HCT116 (cell line): Measurements from ENCODE around the gene LIMA1.

ENCODE experiments used
- CEBPB ChIP-seq: IDR thresholded peaks from 2 replicates; pipeline ENCODE4 v1.6.1; 2012; ENCODE audit warnings: low read depth
- EZH2 ChIP-seq: fragments of 200-600 bp; sonication (generic); IDR thresholded peaks from 2 replicates; pipeline ENCODE4 v1.6.1; 2017; ENCODE audit warnings: antibody characterized with exemption, mixed run types
- EZH2phosphoT487 ChIP-seq: fragments of 200-600 bp; IDR thresholded peaks from 2 replicates; pipeline ENCODE4 v1.6.1; 2018; ENCODE audit warnings: antibody characterized with exemption, borderline replicate concordance
- POLR2A ChIP-seq: IDR thresholded peaks from 2 replicates; pipeline ENCODE4 v1.7.0; 2011; ENCODE audit warnings: borderline replicate concordance; ENCODE audit not compliant: insufficient read depth, insufficient read length; ENCODE audit errors: extremely low read depth
- POLR2AphosphoS5 ChIP-seq: IDR thresholded peaks from 2 replicates; pipeline ENCODE4 v1.6.1; 2011; ENCODE audit warnings: mild to moderate bottlenecking, low read depth, low read length, moderate library complexity
- RAD21 ChIP-seq: IDR thresholded peaks from 2 replicates; pipeline ENCODE4 v1.6.1; 2012; ENCODE audit warnings: low read depth, mild to moderate bottlenecking
- TCF7L2 ChIP-seq: IDR thresholded peaks from 2 replicates; pipeline ENCODE4 v1.7.0; 2011; ENCODE audit warnings: borderline replicate concordance, inconsistent platforms; ENCODE audit not compliant: insufficient read depth, insufficient read length; ENCODE audit errors: extremely low read depth
- YY1 ChIP-seq: IDR thresholded peaks from 2 replicates; pipeline ENCODE4 v1.6.1; 2011; ENCODE audit warnings: low read length, low read depth, moderate library complexity, mild to moderate bottlenecking; ENCODE audit not compliant: insufficient replicate concordance; ENCODE audit errors: extremely low read depth
- TF ChIP-seq, protein P1 (sequence below), 3 experiments: fragments of 200-600 bp in 1 of 3; sonication (generic) in 1 of 3; IDR thresholded peaks in 2 of 3; conservative IDR thresholded peaks in 1 of 3; 2 replicates each; pipeline ENCODE4 v1.5.1; 2012 to 2017; ENCODE audit warnings: low read depth in 2 of 3, low read length in 2 of 3, antibody characterized with exemption in 1 of 3, borderline replicate concordance in 1 of 3, control low read depth in 1 of 3, mild to moderate bottlenecking in 1 of 3, mixed read lengths in 1 of 3, mixed run types in 1 of 3, moderate library complexity in 1 of 3; ENCODE audit not compliant: insufficient read depth in 1 of 3
- TF ChIP-seq, protein P2 (sequence below): IDR thresholded peaks from 2 replicates; pipeline ENCODE4 v1.6.1; 2012
- TF ChIP-seq, protein P3 (sequence below): IDR thresholded peaks from 2 replicates; pipeline ENCODE4 v1.6.1; 2011; ENCODE audit warnings: mild to moderate bottlenecking, low read length, moderate library complexity; ENCODE audit not compliant: insufficient replicate concordance; ENCODE audit errors: extremely low read depth
- TF ChIP-seq, protein P4 (sequence below): IDR thresholded peaks from 2 replicates; pipeline ENCODE4 v1.6.1; 2012; ENCODE audit warnings: low read depth

DNA sequence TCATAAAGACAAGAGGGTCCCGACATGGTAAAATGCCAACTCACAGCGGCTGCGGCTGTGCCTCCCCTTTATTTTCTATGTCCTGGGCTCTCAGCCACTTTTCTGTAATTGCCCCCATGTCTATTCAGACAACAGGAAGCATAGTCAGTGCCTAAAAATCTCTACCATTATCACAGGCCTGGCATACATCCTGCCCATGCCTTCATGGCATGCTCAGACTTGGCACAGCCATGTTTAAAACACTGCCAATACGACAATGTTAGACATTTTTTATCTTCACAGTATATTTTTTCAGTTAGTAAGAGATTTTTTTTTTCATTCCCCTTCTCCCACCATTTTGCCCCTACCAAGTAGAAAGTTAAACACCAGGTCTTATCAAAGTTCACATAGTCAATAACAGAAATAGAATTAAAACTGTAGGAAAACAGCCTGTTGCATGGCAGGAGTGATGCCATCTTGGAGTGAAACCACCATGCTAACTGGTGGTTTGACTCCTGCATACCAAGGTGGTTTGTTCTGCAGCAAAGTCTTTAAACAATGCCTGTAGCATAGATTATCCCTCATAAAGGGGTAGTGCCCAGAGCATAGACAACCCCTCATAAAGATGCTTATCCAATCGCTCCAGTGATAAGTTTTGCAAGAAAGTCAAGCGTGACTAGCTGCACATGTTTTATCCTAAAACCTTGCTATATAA lies 97.2 kb downstream of the LIMA1 start:
- TF ChIP-seq, protein P1, sequence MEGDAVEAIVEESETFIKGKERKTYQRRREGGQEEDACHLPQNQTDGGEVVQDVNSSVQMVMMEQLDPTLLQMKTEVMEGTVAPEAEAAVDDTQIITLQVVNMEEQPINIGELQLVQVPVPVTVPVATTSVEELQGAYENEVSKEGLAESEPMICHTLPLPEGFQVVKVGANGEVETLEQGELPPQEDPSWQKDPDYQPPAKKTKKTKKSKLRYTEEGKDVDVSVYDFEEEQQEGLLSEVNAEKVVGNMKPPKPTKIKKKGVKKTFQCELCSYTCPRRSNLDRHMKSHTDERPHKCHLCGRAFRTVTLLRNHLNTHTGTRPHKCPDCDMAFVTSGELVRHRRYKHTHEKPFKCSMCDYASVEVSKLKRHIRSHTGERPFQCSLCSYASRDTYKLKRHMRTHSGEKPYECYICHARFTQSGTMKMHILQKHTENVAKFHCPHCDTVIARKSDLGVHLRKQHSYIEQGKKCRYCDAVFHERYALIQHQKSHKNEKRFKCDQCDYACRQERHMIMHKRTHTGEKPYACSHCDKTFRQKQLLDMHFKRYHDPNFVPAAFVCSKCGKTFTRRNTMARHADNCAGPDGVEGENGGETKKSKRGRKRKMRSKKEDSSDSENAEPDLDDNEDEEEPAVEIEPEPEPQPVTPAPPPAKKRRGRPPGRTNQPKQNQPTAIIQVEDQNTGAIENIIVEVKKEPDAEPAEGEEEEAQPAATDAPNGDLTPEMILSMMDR (IDR thresholded peaks at IDR 0.05 in 2 of 3, conservative IDR thresholded peaks at IDR 0.05 in 1 of 3; ENCODE audit: borderline replicate concordance in 1 of 3, insufficient read depth in 1 of 3, low read depth in 2 of 3, low read length in 2 of 3) = no peak
- no peak for TF ChIP-seq TCF7L2
- TF ChIP-seq EZH2 = no peak
- no peak for TF ChIP-seq POLR2AphosphoS5
- no peak for TF ChIP-seq POLR2A
- TF ChIP-seq RAD21 = no peak
- TF ChIP-seq, protein P2, sequence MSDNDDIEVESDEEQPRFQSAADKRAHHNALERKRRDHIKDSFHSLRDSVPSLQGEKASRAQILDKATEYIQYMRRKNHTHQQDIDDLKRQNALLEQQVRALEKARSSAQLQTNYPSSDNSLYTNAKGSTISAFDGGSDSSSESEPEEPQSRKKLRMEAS = no peak
- TF ChIP-seq CEBPB = no peak
- TF ChIP-seq, protein P3, sequence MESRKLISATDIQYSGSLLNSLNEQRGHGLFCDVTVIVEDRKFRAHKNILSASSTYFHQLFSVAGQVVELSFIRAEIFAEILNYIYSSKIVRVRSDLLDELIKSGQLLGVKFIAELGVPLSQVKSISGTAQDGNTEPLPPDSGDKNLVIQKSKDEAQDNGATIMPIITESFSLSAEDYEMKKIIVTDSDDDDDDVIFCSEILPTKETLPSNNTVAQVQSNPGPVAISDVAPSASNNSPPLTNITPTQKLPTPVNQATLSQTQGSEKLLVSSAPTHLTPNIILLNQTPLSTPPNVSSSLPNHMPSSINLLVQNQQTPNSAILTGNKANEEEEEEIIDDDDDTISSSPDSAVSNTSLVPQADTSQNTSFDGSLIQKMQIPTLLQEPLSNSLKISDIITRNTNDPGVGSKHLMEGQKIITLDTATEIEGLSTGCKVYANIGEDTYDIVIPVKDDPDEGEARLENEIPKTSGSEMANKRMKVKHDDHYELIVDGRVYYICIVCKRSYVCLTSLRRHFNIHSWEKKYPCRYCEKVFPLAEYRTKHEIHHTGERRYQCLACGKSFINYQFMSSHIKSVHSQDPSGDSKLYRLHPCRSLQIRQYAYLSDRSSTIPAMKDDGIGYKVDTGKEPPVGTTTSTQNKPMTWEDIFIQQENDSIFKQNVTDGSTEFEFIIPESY = no peak
- no peak for TF ChIP-seq EZH2phosphoT487
- TF ChIP-seq, protein P4, sequence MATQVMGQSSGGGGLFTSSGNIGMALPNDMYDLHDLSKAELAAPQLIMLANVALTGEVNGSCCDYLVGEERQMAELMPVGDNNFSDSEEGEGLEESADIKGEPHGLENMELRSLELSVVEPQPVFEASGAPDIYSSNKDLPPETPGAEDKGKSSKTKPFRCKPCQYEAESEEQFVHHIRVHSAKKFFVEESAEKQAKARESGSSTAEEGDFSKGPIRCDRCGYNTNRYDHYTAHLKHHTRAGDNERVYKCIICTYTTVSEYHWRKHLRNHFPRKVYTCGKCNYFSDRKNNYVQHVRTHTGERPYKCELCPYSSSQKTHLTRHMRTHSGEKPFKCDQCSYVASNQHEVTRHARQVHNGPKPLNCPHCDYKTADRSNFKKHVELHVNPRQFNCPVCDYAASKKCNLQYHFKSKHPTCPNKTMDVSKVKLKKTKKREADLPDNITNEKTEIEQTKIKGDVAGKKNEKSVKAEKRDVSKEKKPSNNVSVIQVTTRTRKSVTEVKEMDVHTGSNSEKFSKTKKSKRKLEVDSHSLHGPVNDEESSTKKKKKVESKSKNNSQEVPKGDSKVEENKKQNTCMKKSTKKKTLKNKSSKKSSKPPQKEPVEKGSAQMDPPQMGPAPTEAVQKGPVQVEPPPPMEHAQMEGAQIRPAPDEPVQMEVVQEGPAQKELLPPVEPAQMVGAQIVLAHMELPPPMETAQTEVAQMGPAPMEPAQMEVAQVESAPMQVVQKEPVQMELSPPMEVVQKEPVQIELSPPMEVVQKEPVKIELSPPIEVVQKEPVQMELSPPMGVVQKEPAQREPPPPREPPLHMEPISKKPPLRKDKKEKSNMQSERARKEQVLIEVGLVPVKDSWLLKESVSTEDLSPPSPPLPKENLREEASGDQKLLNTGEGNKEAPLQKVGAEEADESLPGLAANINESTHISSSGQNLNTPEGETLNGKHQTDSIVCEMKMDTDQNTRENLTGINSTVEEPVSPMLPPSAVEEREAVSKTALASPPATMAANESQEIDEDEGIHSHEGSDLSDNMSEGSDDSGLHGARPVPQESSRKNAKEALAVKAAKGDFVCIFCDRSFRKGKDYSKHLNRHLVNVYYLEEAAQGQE = no peak
- no peak for TF ChIP-seq YY1
